Panc1 (cell line): Measurements from ENCODE around the gene FAM149B1. TPM values are rescaled to one million over a fixed set of nuclear protein-coding genes. Genes with fewer than 3 reads are reported as not detected.

Source experiments
- ATAC-seq: fragments of 200-7000 bp; cut with Tn5 transposase; 2 replicates; pipeline ENCODE4 v1.9.1; 2020; ENCODE audit warnings: mild to moderate bottlenecking, moderate library complexity
- BruUV-seq: library from RNA; stranded (reverse); fragments of 400-500 nt; replicated peaks from 2 replicates; lab custom pipeline; 2021; lab: Mats Ljungman, UMichigan
- CTCF ChIA-PET: fragments of 300-600 bp; sonication (Branson Sonifier 250); formaldehyde crosslinking; loops from one replicate; lab custom pipeline; 2022; ENCODE audit warnings: antibody characterized with exemption; lab: Charles Lee
- POLR2A ChIA-PET: fragments of 300-600 bp; sonication (Branson Sonifier 250); formaldehyde crosslinking; loops from one replicate; lab custom pipeline; 2022; ENCODE audit warnings: antibody characterized with exemption; lab: Charles Lee
- DNase-seq: peaks from one replicate; pipeline ENCODE4 v3.0.0-alpha.2; 2010; ENCODE audit warnings: low read depth, low spot score
- H3K27ac ChIP-seq: 2 replicates; pipeline ENCODE4 v1.5.1; 2011; ENCODE audit warnings: mild to moderate bottlenecking, low read length, inconsistent platforms
- H3K27me3 ChIP-seq: fragments of 200-500 bp; sonication (Bioruptor generic); 2 replicates; pipeline ENCODE4 v1.6.0; 2014; ENCODE audit warnings: low read length, inconsistent platforms; ENCODE audit not compliant: control insufficient read depth, insufficient read depth
- H3K36me3 ChIP-seq: fragments of 200-500 bp; sonication (Bioruptor generic); 2 replicates; pipeline ENCODE4 v1.5.1; 2014; ENCODE audit warnings: inconsistent platforms, mild to moderate bottlenecking, low read length, moderate library complexity; ENCODE audit not compliant: control insufficient read depth, insufficient read depth
- H3K4me1 ChIP-seq: 2 replicates; pipeline ENCODE4 v1.5.1; 2011; ENCODE audit warnings: inconsistent platforms, mild to moderate bottlenecking, low read length, moderate library complexity; ENCODE audit not compliant: control insufficient read depth, insufficient read depth
- H3K4me3 ChIP-seq, 2 experiments: 2 replicates each; pipeline ENCODE4 v1.5.1; 2011 to 2012; ENCODE audit warnings: low read depth in 2 of 2, low read length in 2 of 2, mild to moderate bottlenecking in 2 of 2, inconsistent platforms in 1 of 2, moderate library complexity in 1 of 2
- H3K9me3 ChIP-seq: fragments of 200-500 bp; sonication (Bioruptor generic); 2 replicates; pipeline ENCODE4 v1.5.1; 2014; ENCODE audit warnings: low read depth, mild to moderate bottlenecking, inconsistent platforms, low read length, moderate library complexity; ENCODE audit not compliant: control insufficient read depth, insufficient read depth
- CTCF ChIP-seq: fragments of 450-650 bp; IDR thresholded peaks from 2 replicates; pipeline ENCODE4 v1.5.1; 2017; ENCODE audit warnings: mild to moderate bottlenecking
- POLR2AphosphoS5 ChIP-seq: IDR thresholded peaks from 2 replicates; pipeline ENCODE4 v1.6.1; 2012; ENCODE audit warnings: mild to moderate bottlenecking, low read depth, low read length, moderate library complexity
- REST ChIP-seq, 2 experiments: IDR thresholded peaks; 2 replicates each; pipeline ENCODE4 v1.6.1; 2011 to 2012; ENCODE audit warnings: low read depth in 2 of 2, control low read depth in 1 of 2, low read length in 1 of 2, mild to moderate bottlenecking in 1 of 2, moderate library complexity in 1 of 2; ENCODE audit not compliant: insufficient read depth in 1 of 2
- SIN3A ChIP-seq: IDR thresholded peaks from 2 replicates; pipeline ENCODE4 v1.6.1; 2012; ENCODE audit warnings: low read depth, mild to moderate bottlenecking, low read length, moderate library complexity, borderline replicate concordance; ENCODE audit not compliant: insufficient read depth
- TCF7L2 ChIP-seq: IDR thresholded peaks from 2 replicates; pipeline ENCODE4 v1.6.1; 2011; ENCODE audit warnings: mild to moderate bottlenecking, low read depth, low read length, inconsistent platforms
- in situ Hi-C: cut with HindIII; loops from 2 replicates; pipeline ENCODE4 v1.10.0; 2016; ENCODE audit warnings: low sequenced_read_pairs, low pct_unique_long_range_greater_than_20kb
- intact Hi-C: fragments of 100-400 bp; cut with micrococcal nuclease; formaldehyde crosslinking; loops from one replicate; pipeline ENCODE4 v1.10.0; 2022; ENCODE audit not compliant: unreplicated experiment
- total RNA-seq: library from RNA; stranded (reverse); gene quantifications from one replicate; pipeline ENCODE4 v1.2.1, GENCODE V29; 2021; ENCODE audit not compliant: unreplicated experiment

FAM149B1 gene
- total RNA-seq, 1 experiment from 2014 or later: 20.8 TPM

- BruUV-seq: no TSS peak
- CTCF ChIA-PET: no interaction called here
- Histone ChIP-seq H3K27ac (no peak overlapping the region), H3K9me3 (no peaks in the 10 kb centered on the region), H3K27me3 (no peaks in the 10 kb centered on the region), H3K4me1 (no peaks in the 10 kb centered on the region), H3K36me3 (no peaks in the 10 kb centered on the region), H3K4me3 (no peak overlapping the region)
- ATAC-seq (no peak), DNase-seq (no peak)
- POLR2A ChIA-PET: no interaction called here
- in situ Hi-C loops (no loop called here), intact Hi-C loops (no loop called here)
- peak; percentile 70; the same call in 1 of the 2 replicates for TF ChIP-seq CTCF
- TF ChIP-seq SIN3A: no peak
Measured at GRCh38 chr10:73218431-73219191, 50.7 kb downstream of the FAM149B1 start.

GRCh38 chr10:73219384-73219783, 51.5 kb downstream of the FAM149B1 start:
- ATAC-seq (no peak), DNase-seq (no peak)
- intact Hi-C loops: no loop called here
- no peak overlapping the region for H3K4me3 ChIP-seq
- H3K27me3 ChIP-seq: no peaks in the 10 kb centered on the region
- CTCF ChIA-PET: no interaction called here
- in situ Hi-C loops: no loop called here
- no peak for TF ChIP-seq POLR2AphosphoS5
- TF ChIP-seq REST (IDR thresholded peaks at IDR 0.05; ENCODE audit: insufficient read depth in 1 of 2, low read depth in 2 of 2, low read length in 1 of 2): no peak
- TF ChIP-seq CTCF: no peak
- no peak for TF ChIP-seq SIN3A
- TF ChIP-seq TCF7L2: no peak
- no peaks in the 10 kb centered on the region for H3K9me3 ChIP-seq
- POLR2A ChIA-PET: no interaction called here
- no peak overlapping the region for H3K27ac ChIP-seq
- H3K36me3 ChIP-seq: no peaks in the 10 kb centered on the region
- H3K4me1 ChIP-seq: no peaks in the 10 kb centered on the region
- no TSS peak for BruUV-seq
